Nephron (organoid): Measurements from ENCODE around the gene LRTM2.

Experiments used
- H3K27ac Mint-ChIP-seq, 3 experiments: 2 replicates each; pipeline ENCODE4 v1.8.0; 2020; ENCODE audit warnings: mixed read lengths in 3 of 3, mild to moderate bottlenecking in 2 of 3, moderate library complexity in 1 of 3
- H3K27me3 Mint-ChIP-seq: 2 replicates; pipeline ENCODE4 v1.8.0; 2021; ENCODE audit warnings: low read depth, mild to moderate bottlenecking, moderate library complexity, mixed read lengths
- H3K36me3 Mint-ChIP-seq: 2 replicates; pipeline ENCODE4 v1.8.0; 2020; ENCODE audit warnings: low read depth, mixed read lengths
- H3K4me1 Mint-ChIP-seq: 2 replicates; pipeline ENCODE4 v1.8.0; 2020; ENCODE audit warnings: mixed read lengths
- H3K4me3 Mint-ChIP-seq, 3 experiments: 2 replicates each; pipeline ENCODE4 v1.8.0; 2020; ENCODE audit warnings: mild to moderate bottlenecking in 3 of 3, mixed read lengths in 3 of 3, moderate library complexity in 2 of 3
- H3K9me3 Mint-ChIP-seq: 2 replicates; pipeline ENCODE4 v1.8.0; 2020; ENCODE audit warnings: mixed read lengths
- TF ChIP-seq, protein P1 (sequence below), 3 experiments: fragments of 200-600 bp; sonication (generic); IDR thresholded peaks; one replicate each; pipeline ENCODE4 v1.5.0; 2021; ENCODE audit warnings: antibody characterized with exemption in 3 of 3; ENCODE audit not compliant: unreplicated experiment in 3 of 3

The LRTM2 gene

GRCh38 chr12:1827826-1828805 is 7.8 kb downstream of the LRTM2 start:
- no peak overlapping the region for H3K27ac Mint-ChIP-seq
- H3K9me3 Mint-ChIP-seq = no peaks in the 10 kb centered on the region
- H3K4me1 Mint-ChIP-seq = peaks cover 4% of the 10 kb centered on the region
- H3K36me3 Mint-ChIP-seq = no peaks in the 10 kb centered on the region
- TF ChIP-seq, protein P1, sequence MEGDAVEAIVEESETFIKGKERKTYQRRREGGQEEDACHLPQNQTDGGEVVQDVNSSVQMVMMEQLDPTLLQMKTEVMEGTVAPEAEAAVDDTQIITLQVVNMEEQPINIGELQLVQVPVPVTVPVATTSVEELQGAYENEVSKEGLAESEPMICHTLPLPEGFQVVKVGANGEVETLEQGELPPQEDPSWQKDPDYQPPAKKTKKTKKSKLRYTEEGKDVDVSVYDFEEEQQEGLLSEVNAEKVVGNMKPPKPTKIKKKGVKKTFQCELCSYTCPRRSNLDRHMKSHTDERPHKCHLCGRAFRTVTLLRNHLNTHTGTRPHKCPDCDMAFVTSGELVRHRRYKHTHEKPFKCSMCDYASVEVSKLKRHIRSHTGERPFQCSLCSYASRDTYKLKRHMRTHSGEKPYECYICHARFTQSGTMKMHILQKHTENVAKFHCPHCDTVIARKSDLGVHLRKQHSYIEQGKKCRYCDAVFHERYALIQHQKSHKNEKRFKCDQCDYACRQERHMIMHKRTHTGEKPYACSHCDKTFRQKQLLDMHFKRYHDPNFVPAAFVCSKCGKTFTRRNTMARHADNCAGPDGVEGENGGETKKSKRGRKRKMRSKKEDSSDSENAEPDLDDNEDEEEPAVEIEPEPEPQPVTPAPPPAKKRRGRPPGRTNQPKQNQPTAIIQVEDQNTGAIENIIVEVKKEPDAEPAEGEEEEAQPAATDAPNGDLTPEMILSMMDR (IDR thresholded peaks at IDR 0.05; ENCODE audit: unreplicated experiment in 3 of 3) = no peak
- no peak overlapping the region for H3K4me3 Mint-ChIP-seq
- peaks cover 63% of the 10 kb centered on the region for H3K27me3 Mint-ChIP-seq

- peaks cover 4% of the 10 kb centered on the region for H3K4me1 Mint-ChIP-seq
- no peaks in the 10 kb centered on the region for H3K9me3 Mint-ChIP-seq
- TF ChIP-seq, protein P1 (IDR thresholded peaks at IDR 0.05; ENCODE audit: unreplicated experiment in 3 of 3) = no peak
- H3K4me3 Mint-ChIP-seq = no peak overlapping the region
- no peak overlapping the region for H3K27ac Mint-ChIP-seq
- peaks cover 63% of the 10 kb centered on the region for H3K27me3 Mint-ChIP-seq
- H3K36me3 Mint-ChIP-seq = no peaks in the 10 kb centered on the region
Measured at GRCh38 chr12:1828856-1829255, 8.5 kb downstream of the LRTM2 start.

- Mint-ChIP-seq H3K4me1 (peaks cover 4% of the 10 kb centered on the region), H3K36me3 (no peaks in the 10 kb centered on the region), H3K9me3 (no peaks in the 10 kb centered on the region), H3K4me3 (no peak overlapping the region), H3K27me3 (peaks cover 66% of the 10 kb centered on the region), H3K27ac (no peak overlapping the region)
- TF ChIP-seq, protein P1 (IDR thresholded peaks at IDR 0.05; ENCODE audit: unreplicated experiment in 3 of 3) = no peak
Measured at GRCh38 chr12:1829306-1829900, 9.0 kb downstream of the LRTM2 start.

GRCh38 chr12:1830401-1830845 is 10.1 kb downstream of the LRTM2 start:
- TF ChIP-seq, protein P1 (IDR thresholded peaks at IDR 0.05; ENCODE audit: unreplicated experiment in 3 of 3) = no peak
- Mint-ChIP-seq H3K27ac (no peak overlapping the region), H3K4me1 (peaks cover 4% of the 10 kb centered on the region), H3K27me3 (peaks cover 70% of the 10 kb centered on the region), H3K9me3 (no peaks in the 10 kb centered on the region), H3K4me3 (no peak overlapping the region), H3K36me3 (no peaks in the 10 kb centered on the region)

- H3K4me3 Mint-ChIP-seq = no peak overlapping the region
- peaks cover 66% of the 10 kb centered on the region for H3K27me3 Mint-ChIP-seq
- TF ChIP-seq, protein P1 (IDR thresholded peaks at IDR 0.05; ENCODE audit: unreplicated experiment in 3 of 3) = no peak
- H3K27ac Mint-ChIP-seq = no peak overlapping the region
- no peaks in the 10 kb centered on the region for H3K36me3 Mint-ChIP-seq
- peaks cover 4% of the 10 kb centered on the region for H3K4me1 Mint-ChIP-seq
- H3K9me3 Mint-ChIP-seq = no peaks in the 10 kb centered on the region
Measured at GRCh38 chr12:1830981-1831963, 10.9 kb downstream of the LRTM2 start.
